ENCODE measurements around the gene ZC2HC1B.
"Not testable (repeated sequence)": the region's sequence is repeated elsewhere in the genome, so short reads cannot be mapped to it uniquely, and the experiment has no call there.

Gene ZC2HC1B

GRCh38 chr6:143912671-143913070 lies 48.4 kb downstream of the ZC2HC1B start:
- H3K27ac ChIP-seq: no peak overlapping the region
- no peak for TF ChIP-seq CTCF (conservative IDR thresholded peaks at IDR 0.05)
- TF ChIP-seq ZFX (IDR thresholded peaks at IDR 0.05): no peak

GRCh38 chr6:143917026-143917425 lies 52.8 kb downstream of the ZC2HC1B start:
- not testable (repeated sequence) for H3K27ac ChIP-seq

- no peak overlapping the region for H3K27ac ChIP-seq
- TF ChIP-seq CTCF (conservative IDR thresholded peaks at IDR 0.05): no peak
- no peak for TF ChIP-seq ZFX (IDR thresholded peaks at IDR 0.05)
Observed at GRCh38 chr6:143928853-143929252, 64.6 kb downstream of the ZC2HC1B start.

- no peak overlapping the region for H3K27ac ChIP-seq
- no peak for TF ChIP-seq ZFX (IDR thresholded peaks at IDR 0.05)
- TF ChIP-seq CTCF (conservative IDR thresholded peaks at IDR 0.05): no peak
Observed at GRCh38 chr6:143929975-143930374, 65.7 kb downstream of the ZC2HC1B start.

- H3K27ac ChIP-seq: no peak overlapping the region
- no peak for TF ChIP-seq ZFX (IDR thresholded peaks at IDR 0.05)
- no peak for TF ChIP-seq CTCF (conservative IDR thresholded peaks at IDR 0.05)
Observed at GRCh38 chr6:143934331-143934730, 70.1 kb downstream of the ZC2HC1B start.

GRCh38 chr6:143934867-143935266 lies 70.6 kb downstream of the ZC2HC1B start:
- TF ChIP-seq ZFX (IDR thresholded peaks at IDR 0.05): no peak
- TF ChIP-seq CTCF (conservative IDR thresholded peaks at IDR 0.05): no peak
- H3K27ac ChIP-seq: no peak overlapping the region

GRCh38 chr6:143936347-143936746 lies 72.1 kb downstream of the ZC2HC1B start:
- no peak overlapping the region for H3K27ac ChIP-seq
- TF ChIP-seq CTCF (conservative IDR thresholded peaks at IDR 0.05) (no peak), ZFX (IDR thresholded peaks at IDR 0.05) (no peak)

- H3K27ac ChIP-seq: no peak overlapping the region
- TF ChIP-seq ZFX (IDR thresholded peaks at IDR 0.05) (no peak), CTCF (conservative IDR thresholded peaks at IDR 0.05) (no peak)
Observed at GRCh38 chr6:143936778-143937667, 72.7 kb downstream of the ZC2HC1B start.
